GM21423 (cell line): ENCODE data around the gene KCNG2.
A peak's percentile ranks its signal among the peaks of the same experiment; 100 is the strongest.
"Not testable (repeated sequence)": the region's sequence is repeated elsewhere in the genome, so short reads cannot be mapped to it uniquely, and the experiment has no call there.

Source experiments
- ATAC-seq: cut with Tn5 transposase; IDR thresholded peaks from one replicate; pipeline ENCODE4 v1.9.1; 2021; ENCODE audit warnings: mild to moderate bottlenecking, moderate library complexity; ENCODE audit not compliant: unreplicated experiment

KCNG2 gene

GRCh38 chr18:79851489-79851888, 53.8 kb downstream of the KCNG2 start:
- no peak for ATAC-seq

- ATAC-seq: no peak
These were observed 54.2 kb downstream of the KCNG2 start for GRCh38 chr18:79851950-79852349.

GRCh38 chr18:79852561-79853302, 55.0 kb downstream of the KCNG2 start:
- ATAC-seq: no peak

- ATAC-seq: no peak
These were observed 55.7 kb downstream of the KCNG2 start for GRCh38 chr18:79853303-79853992.

DNA sequence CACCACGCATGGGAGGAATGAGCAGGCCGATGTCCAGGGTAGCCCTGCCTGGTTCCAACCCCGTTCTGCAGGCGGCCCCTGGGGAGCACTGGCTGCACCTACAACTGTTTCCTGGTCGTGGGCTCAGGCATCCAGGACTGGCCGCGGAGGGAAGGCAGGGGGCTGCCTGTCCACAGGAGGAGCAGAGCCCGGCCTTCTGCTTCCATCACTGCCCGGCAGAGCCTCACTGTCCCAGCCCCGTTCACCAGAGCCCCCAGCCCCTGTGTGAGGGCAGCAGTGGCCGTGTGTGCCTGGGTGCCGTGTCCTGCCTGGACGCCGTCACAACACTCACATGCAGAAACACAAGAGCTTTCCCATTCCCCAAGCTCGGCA, 56.2 kb downstream of the KCNG2 start:
- no peak for ATAC-seq

DNA sequence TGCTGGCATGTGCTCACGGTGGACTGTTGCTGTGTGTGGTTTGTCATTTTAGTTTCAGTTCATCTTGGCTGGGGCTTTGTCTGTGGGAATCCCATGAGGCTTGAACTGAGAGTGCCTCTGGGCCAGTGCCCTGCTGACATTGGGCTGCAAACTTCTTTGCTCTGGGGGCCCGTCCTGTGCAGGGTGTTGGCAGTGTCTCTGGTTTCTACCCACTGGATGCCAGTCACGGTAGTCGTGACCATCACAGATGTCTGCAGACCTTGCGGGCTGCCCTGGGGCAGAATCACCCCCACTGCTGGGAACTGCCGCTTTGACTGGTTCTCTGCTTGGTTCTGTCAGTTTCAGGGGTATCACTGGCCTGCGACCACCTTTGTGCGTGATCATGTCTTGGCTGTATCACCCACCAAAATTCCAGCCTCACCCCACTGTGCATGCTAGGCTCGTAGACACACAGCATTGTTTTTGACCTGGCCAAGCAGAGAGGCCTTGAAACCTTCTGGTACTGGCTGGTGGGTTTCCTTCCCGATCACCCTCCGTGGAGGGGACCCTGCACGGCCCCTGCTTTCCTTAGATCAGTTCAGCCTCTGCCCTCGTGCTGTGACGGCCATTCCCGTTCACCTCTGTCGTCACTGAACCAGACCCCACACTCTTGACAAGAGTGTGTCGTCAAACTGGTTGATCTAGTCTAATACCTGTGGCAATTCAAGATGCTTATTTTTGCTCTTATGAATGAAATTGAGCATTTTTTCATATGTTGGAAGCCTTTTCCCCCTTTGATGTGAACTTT, 57.6 kb downstream of the KCNG2 start:
- peak; percentile 84 for ATAC-seq

- ATAC-seq: peak; percentile 47
These were observed 58.6 kb downstream of the KCNG2 start for GRCh38 chr18:79856119-79857007.

DNA sequence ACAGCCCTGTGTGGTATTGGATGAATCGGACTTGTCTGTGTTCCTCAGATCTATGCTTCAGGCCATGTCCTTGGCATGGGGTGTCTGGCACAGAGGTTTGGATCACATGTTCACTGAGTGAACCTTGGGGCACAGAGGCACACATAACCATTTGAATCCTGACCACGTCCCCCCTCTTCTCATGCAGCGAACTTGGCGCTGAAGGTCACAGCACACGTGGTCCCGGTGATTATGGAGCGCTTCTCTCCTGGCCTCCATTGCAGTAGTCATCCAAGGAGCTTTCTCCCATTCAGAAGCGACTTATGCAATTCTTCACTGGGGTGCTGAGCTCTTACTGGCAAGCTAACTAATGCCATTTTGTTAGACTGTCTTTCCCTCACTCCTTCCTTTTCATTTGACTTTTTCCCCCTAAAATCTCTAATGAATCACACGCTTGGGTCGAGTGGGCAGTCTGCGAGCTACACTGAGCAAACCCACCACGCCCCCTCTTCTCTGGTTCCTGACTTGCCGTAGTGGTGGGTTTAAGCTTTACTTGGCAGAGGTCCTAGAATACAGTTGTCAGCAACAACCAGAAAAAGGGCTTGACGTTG, 59.4 kb downstream of the KCNG2 start:
- no peak for ATAC-seq

- no peak for ATAC-seq
These were observed 61.6 kb downstream of the KCNG2 start for GRCh38 chr18:79859314-79859713.

DNA sequence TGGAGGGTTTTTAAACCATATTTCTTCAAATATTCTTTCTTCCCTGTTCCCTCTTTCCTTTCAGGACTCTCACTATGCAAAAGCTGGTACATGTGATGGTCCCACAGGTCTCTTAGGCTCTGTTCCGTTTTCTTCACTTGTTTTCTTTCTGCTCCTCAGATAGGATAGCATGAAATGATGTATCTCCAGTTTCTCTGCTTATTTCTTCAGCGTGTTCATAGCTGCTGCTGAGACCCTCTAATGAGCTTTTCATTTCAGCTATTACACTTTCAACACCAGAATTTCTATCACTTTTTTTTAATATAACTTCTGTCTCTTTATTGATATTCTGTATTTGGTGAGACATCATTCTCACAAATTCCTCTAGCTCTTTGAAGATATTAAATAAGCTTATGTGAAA, 63.9 kb downstream of the KCNG2 start:
- no peak for ATAC-seq

DNA sequence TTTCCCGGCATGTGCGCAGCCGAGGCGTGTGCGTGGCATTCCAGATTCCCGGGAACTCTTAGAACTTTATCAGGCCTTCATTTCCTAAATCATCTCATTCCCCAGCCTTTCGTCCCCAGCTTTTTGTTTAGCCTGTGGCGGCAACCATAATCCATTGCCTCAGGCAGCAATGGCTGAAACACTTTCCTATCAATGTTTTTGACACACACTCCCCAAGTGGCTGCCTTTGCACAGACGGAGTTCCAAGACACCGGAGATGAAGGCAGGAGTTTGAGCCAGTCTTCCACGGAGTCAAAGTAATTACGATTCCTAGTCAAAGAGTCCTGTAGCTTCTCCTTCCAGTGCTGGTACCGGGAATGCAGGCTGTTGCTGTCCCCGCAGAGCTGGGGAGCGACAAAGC, 64.8 kb downstream of the KCNG2 start:
- no peak for ATAC-seq

DNA sequence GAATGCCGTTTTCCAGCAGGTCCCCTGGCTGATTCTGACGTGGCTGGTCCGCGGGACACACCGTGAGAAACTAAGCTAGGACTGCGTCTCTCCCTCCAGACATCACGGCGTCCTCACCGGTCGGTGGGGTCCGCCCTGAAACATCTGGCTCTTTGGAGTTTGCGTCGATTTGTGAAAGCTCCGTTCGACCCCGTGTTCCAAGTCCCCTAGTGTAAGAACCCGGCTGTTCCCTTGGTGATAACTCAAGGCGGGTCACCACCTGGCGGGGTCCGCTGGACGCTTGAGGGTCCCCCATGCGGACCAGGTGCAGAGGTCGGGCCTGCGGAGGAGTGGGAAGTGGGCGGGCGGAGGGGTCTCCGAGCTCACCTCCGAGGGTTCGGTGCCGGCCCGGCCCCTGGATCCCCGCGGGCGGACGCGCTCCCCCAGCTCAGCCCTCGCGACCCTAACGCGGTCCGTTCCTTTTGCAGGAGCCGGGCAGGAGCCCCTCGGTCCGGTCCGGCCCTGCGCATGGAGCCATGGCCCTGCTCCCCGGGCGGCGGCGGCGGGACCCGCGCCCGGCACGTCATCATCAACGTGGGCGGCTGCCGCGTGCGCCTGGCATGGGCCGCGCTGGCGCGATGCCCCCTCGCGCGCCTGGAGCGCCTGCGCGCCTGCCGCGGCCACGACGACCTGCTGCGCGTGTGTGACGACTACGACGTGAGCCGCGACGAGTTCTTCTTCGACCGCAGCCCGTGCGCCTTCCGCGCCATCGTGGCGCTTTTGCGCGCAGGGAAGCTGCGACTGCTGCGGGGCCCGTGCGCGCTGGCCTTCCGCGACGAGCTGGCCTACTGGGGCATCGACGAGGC, 65.6 kb downstream of the KCNG2 start:
- no peak for ATAC-seq

DNA sequence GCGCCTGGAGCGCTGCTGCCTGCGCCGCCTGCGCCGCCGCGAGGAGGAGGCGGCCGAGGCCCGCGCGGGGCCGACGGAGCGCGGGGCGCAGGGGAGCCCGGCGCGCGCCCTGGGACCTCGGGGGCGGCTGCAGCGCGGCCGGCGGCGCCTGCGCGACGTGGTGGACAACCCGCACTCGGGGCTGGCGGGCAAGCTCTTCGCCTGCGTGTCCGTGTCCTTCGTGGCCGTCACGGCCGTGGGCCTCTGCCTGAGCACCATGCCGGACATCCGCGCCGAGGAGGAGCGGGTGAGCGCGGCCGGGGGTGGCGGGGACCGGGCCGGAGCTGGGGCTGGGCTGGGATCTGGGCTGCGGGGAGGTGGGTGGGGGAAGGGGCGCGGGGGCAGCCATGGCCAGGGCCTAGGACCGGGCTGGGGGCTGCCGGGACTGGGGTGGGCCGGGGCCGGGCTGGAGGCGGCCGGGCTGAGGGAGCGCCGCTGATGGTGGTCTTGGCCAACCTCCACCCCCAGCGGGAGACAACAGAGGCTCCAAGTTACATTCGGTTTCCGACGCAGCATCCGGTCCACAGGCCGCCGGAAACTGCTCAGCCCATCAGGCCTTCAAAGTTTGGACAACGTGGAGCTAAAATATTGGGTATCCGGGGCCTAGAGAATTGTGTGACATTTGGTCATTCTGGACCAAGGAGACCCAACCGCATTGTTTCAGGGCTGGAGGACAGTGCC, 66.4 kb downstream of the KCNG2 start:
- no peak for ATAC-seq

DNA sequence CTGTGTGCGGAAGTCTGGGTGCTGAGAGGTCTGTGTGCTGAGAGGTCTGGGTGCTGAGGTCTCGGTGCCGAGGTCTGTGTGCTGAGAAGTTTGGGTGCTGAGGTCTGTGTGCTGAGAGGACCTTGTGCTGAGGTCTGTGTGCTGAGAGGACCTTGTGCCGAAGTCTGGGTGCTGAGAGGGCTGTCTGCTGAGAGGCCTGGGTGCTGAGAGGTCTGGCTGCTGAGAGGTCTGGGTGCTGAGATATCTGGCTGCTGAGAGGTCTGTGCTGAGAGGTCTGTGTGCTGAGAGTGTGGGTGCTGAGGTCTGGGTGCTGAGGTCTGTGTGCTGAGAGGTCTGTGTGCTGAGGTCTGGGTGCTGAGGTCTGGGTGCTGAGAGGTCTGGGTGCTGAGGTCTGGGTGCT, 67.2 kb downstream of the KCNG2 start:
- ATAC-seq: not testable (repeated sequence)

- ATAC-seq: not testable (repeated sequence)
These were observed 68.2 kb downstream of the KCNG2 start for GRCh38 chr18:79865951-79866350.

DNA sequence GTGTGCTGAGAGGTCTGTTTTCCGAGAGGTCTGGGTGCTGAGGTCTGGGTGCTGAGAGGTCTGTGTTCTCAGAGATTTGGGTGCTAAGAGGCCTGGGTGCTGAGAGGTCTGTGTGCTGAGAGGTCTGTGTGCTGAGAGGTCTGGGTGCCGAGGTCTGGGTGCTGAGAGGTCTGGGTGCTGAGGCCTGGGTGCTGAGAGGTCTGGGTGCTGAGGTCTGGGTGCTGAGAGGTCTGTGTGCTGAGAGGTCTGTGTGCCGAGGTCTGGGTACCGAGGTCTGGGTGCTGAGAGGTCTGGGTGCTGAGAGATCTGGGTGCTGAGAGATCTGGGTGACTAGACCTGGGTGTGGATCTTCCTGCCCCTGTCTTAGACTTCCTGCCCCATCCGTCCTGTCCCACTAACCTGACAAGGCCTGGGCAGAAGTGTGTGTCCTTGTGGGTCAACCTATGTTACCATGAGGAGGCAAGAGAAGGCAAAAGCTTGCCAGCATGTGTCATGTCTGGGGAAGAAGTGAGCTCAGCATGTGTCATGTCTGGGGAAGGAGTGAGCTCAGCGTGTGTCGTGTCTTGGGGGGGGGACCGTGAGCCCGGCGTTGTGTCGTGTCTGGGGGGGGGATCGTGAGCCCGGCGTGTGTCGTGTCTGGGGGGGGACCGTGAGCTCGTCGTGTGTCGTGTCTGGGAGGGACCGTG, 69.3 kb downstream of the KCNG2 start:
- no peak for ATAC-seq

DNA sequence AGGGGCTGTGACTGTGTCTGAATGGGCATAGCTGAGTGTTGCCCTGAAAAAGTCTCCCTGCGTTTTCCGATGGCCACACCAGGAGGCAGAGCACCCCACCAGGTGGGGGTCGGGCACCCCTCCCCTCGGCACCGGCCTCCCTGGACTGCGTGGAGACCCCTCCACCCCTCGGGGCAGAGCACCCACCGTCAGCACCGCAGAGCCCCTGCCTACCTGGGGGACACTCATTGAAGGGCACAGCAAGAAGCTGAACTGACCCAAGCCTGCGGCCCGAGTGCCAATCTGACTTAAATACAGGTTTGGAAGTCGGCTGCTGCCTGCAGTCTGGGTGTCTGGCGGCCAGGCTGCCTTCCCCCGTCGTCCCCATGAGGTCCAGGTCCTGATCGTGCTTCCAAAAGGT, 69.9 kb downstream of the KCNG2 start:
- ATAC-seq: no peak

DNA sequence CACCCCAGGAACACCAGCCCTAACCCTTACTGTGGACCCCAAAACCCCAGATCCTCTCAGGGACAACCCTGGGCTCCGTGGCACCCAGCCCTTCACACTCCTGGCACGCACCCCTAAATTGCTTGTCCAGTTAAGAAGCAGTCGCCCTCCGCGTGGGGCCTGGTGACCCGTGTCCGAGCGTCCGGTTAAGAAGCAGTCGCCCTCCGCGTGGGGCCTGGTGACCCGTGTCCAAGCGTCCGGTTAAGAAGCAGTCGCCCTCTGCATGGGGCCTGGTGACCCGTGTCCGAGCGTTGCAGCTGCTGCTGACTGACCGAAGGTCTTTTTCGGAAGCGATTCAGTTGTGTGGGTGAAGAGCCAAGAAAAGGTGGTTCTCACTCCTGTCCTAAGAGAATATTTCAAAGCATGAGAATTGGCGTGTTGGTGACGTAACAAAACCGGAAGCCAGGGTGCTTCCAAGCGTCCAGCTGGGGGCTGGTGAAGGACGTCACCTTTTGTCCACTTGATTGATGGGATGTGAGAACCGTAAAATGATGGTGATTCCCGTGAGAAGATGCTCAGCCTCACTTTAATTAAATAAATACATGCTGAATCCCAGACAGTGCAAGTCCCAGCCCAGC, 70.5 kb downstream of the KCNG2 start:
- no peak for ATAC-seq
